HFF-Myc (cell line): ENCODE data around the gene CARMIL1.

ENCODE experiments used
- DNase-seq: peaks from one replicate; pipeline ENCODE4 v3.0.0-alpha.2; 2011; ENCODE audit warnings: low read depth; ENCODE audit errors: extremely low read depth
- H3K4me3 ChIP-seq: replicated peaks from 2 replicates; pipeline ENCODE4 v1.5.1; 2011; ENCODE audit warnings: low read depth, mild to moderate bottlenecking, control low read depth, low read length
- CTCF ChIP-seq: IDR thresholded peaks from 2 replicates; pipeline ENCODE4 v1.5.1; 2012; ENCODE audit warnings: mild to moderate bottlenecking, low read depth, low read length, control low read depth; ENCODE audit errors: missing control alignments

Gene CARMIL1

GRCh38 chr6:25639653-25640052, 360.5 kb downstream of the CARMIL1 start:
- DNase-seq: no peak
- H3K4me3 ChIP-seq: no peak overlapping the region
- TF ChIP-seq CTCF: no peak

DNA sequence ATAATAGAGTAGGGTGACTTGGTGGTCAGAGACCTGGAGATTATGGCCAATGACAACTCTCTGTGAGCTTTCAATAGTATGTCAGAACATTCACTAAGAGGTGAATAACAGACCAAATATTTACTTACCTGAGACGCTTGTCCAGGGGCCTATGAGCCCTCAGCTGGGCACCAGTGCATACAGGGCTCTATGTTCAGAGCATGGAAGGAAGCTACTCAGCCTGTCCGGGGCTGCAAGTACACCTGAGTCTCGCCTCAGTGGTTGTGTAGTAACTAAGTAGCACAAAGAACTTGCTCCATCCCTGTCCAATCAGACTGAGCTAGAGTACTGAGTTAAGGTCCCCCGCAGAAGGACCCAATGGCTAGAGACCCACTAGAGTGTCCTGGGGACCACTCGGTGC, 361.3 kb downstream of the CARMIL1 start:
- no peak for TF ChIP-seq CTCF

DNA sequence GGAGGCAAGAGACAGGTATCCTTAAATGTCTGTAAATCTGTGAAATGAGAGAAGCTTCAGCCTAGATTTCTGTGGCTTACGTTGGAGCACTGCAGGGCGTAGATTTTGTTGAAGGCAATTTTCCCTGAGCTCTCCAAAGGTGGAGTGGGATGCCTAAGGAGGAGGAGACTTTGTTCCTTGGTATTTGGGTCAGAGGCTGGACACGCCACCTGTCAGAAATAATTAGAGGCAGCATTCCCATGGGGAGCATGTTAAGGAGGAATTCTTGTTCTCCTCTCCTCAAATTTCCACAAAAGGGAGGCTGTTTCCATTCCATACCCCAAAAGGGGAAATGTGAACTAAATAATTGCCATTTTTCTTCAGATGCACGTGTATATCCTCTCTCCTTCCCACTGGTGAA, 361.7 kb downstream of the CARMIL1 start:
- no peak for TF ChIP-seq CTCF
- H3K4me3 ChIP-seq: no peak overlapping the region
- no peak for DNase-seq

More for the DNA sequence above, 361.3 kb downstream of the CARMIL1 start:
- DNase-seq: no peak
- no peak overlapping the region for H3K4me3 ChIP-seq

GRCh38 chr6:25641377-25641776, 362.2 kb downstream of the CARMIL1 start:
- no peak overlapping the region for H3K4me3 ChIP-seq
- no peak for DNase-seq
- TF ChIP-seq CTCF: no peak

GRCh38 chr6:25641940-25642666, 362.9 kb downstream of the CARMIL1 start:
- H3K4me3 ChIP-seq: no peak overlapping the region
- TF ChIP-seq CTCF: no peak
- no peak for DNase-seq

DNA sequence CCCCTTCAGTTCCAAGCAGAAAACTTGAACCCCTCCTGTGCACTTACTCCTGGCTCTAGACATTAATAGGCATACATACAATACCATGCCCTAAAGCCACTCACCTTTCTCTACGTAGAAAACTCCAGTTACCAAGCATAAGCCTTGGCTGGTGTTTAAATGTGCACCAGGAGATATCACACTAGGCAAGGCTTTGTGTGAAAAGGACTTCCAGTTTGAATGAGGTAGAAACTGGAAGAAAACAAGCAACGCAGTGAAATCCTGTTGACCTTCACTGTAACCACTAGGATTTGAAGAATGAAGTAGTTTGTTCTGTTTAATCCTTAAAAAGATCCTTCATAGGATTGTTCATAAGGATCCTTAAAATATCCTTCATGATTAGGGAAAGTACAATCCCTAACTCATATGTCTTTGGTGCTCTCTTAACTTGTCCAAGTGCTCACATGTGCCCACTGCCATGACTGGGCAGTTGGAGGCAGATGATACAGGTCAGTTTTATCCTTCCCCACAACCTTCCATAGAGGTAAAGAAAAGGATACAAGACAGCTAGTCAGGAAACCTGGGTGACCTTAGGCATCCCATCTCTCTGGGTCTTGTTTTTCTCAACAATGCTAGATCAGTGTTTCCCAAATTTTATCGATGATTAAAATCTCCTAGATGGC, 363.6 kb downstream of the CARMIL1 start:
- H3K4me3 ChIP-seq: no peak overlapping the region
- no peak for DNase-seq
- TF ChIP-seq CTCF: no peak
